Small intestine (tissue), 7 donors: ENCODE data around the gene ABI1. TPM values are rescaled to one million over a fixed set of nuclear protein-coding genes. Genes with fewer than 3 reads are reported as not detected.

Experiments used
- DNase-seq, 2 donors: peaks; one replicate each; pipeline versions ENCODE4 v3.0.0 to v3.0.0-alpha.2; 2013
- FAIRE-seq: peaks from 2 replicates; lab custom pipeline; 2012; peaks lifted over from hg19 to GRCh38; lab: Jason Lieb, UNC
- H3K27ac ChIP-seq, 3 donors: one replicate each; pipeline ENCODE4 v1.5.1; 2013; ENCODE audit warnings: low read length in 2 of 3, mild to moderate bottlenecking in 2 of 3, control low read depth in 1 of 3, inconsistent platforms in 1 of 3, low read depth in 1 of 3, moderate library complexity in 1 of 3
- H3K27me3 ChIP-seq, 3 donors: one replicate each; pipeline ENCODE4 v1.6.1; 2013; ENCODE audit warnings: low read length in 3 of 3, inconsistent platforms in 1 of 3; ENCODE audit not compliant: control insufficient read depth in 3 of 3, insufficient read depth in 3 of 3
- H3K36me3 ChIP-seq, 3 donors: one replicate each; pipeline ENCODE4 v1.6.1; 2013; ENCODE audit warnings: low read length in 3 of 3, inconsistent platforms in 1 of 3, low read depth in 1 of 3, mild to moderate bottlenecking in 1 of 3, moderate library complexity in 1 of 3; ENCODE audit not compliant: control insufficient read depth in 3 of 3, insufficient read depth in 2 of 3
- H3K4me1 ChIP-seq, 3 donors: one replicate each; pipeline ENCODE4 v1.6.1; 2013; ENCODE audit warnings: low read length in 2 of 3, inconsistent platforms in 1 of 3, low read depth in 1 of 3, mild to moderate bottlenecking in 1 of 3, moderate library complexity in 1 of 3; ENCODE audit not compliant: control insufficient read depth in 3 of 3, insufficient read depth in 2 of 3
- H3K4me3 ChIP-seq, 3 donors: one replicate each; pipeline ENCODE4 v1.5.1; 2013; ENCODE audit warnings: low read length in 3 of 3, control low read depth in 1 of 3, inconsistent platforms in 1 of 3, low read depth in 1 of 3, mild to moderate bottlenecking in 1 of 3, moderate library complexity in 1 of 3
- H3K9me3 ChIP-seq, 2 donors: one replicate each; pipeline ENCODE4 v1.6.1; 2013; ENCODE audit warnings: low read depth in 1 of 2, low read length in 1 of 2; ENCODE audit not compliant: control insufficient read depth in 2 of 2, insufficient read depth in 1 of 2
- WGBS, 3 donors: extraction: QIAGEN DNeasy Blood & Tissue Kit; methylation state at CpG; one replicate each; pipeline ENCODE4 v1.1.7; 2013; 5-methylcytosine and 5-hydroxymethylcytosine counted together
- polyA plus RNA-seq, 4 donors: library from polyadenylated mRNA; stranded (reverse) in 3 of 4; unstranded in 1 of 4; fragments of 200-250 nt in 3 of 4; fragments of 120-200 nt in 1 of 4; gene quantifications; one replicate each; pipeline versions ENCODE4 v1.2.1 to v1.2.3, GENCODE V29; 2013
- donor health status: healthy with polysubstance abuse.
- donor health status: control.
- donor health status: control.
- donor health status: Bipolar disorder and iron deficiency.
- donor health status: healthy.

The ABI1 gene
- polyA plus RNA-seq, 4 donors, result 25.5 to 53.0 (median 38.4) TPM

DNA sequence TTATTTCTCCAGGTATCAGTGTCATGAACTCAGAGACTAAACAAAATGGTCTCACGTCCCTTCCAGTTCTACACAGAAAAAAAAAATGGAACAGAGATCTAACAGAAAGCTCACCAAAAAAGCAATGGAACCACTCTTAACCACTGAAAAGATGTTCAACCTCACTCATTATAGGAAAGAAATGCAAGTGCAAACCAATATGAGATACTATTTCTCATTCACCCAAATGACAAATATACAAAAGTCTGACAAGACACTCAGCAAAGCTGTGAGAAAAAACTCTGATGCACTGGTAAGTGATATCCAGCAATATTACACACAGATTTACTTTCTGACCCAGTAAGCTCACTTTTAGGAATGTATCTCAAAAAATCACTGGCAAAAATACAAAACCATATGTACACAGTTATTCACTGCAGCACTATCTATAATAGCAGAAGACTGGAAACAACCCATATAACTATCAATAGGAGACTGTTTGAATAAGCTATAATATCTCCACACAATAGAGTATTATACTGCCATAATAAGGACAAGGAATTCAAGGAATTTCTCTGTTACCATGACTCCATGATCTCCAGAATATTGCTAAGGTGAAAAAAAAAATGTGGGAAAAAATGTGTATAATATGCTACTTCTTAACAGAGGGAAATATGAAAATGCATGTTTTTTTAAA lies 36.6 kb downstream of the ABI1 start:
- Histone ChIP-seq H3K36me3 (peaks cover 0 to 6% (median 2%) of the 10 kb centered on the region in 3 donors), H3K4me1 (no peaks in the 10 kb centered on the region), H3K27me3 (no peaks in the 10 kb centered on the region), H3K9me3 (peaks cover 0 to 5% of the 10 kb centered on the region in 2 donors), H3K27ac (no peak overlapping the region), H3K4me3 (no peak overlapping the region)
- FAIRE-seq (no peak), DNase-seq (no peak)
- 88 to 100% (median 100%) methylated on average over 1 of the region's 1 CpG for WGBS, 3 donors

DNA sequence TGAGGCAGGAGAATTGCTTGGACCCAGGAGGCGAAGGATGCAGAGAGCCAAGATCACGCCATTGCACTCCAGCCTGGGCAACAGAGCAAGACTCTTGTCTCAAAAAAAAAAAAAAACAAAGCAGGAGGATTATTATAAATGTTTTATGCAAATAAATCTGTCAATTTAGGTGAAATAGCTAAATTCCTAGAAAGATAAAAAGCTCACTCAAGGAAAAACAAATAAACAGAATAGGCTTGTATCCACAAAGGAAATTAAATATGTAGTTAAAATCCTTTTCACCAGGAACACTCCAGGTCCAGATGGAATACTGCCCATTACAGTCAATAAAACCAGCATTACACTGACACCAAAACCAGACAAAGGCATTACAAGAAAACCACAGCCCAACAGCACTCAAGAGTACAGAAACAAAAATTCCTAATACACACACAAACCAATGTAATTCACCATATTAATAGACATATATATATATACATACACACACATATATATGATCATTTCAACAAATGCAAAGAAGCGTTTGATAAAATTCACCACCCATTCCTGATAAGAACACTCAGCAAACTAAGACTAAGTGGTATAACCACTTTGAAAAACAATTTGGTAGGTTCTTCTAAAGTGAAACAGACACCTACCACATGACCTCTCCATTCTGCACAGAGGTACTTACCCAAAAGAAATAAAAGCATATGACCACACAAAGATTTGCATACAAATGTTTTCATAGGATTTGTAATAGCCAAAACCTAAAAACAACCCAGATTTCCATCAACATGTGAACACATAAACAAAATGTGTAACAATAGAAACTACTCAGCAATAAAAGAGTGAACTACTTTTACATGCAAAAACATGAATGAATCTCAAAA lies 38.8 kb downstream of the ABI1 start:
- Histone ChIP-seq H3K27ac (no peak overlapping the region), H3K27me3 (no peaks in the 10 kb centered on the region), H3K9me3 (peaks cover 0 to 5% of the 10 kb centered on the region in 2 donors), H3K4me3 (no peak overlapping the region), H3K4me1 (no peaks in the 10 kb centered on the region), H3K36me3 (peaks cover 0 to 8% (median 2%) of the 10 kb centered on the region in 3 donors)
- DNase-seq (no peak), FAIRE-seq (no peak)
- 96% methylated on average over 3 of the region's 3 CpGs for WGBS, 3 donors

- Histone ChIP-seq H3K27me3 (no peaks in the 10 kb centered on the region), H3K36me3 (peaks cover 0 to 4% (median 0%) of the 10 kb centered on the region in 3 donors), H3K4me3 (no peak overlapping the region), H3K4me1 (no peaks in the 10 kb centered on the region), H3K9me3 (no peaks in the 10 kb centered on the region), H3K27ac (no peak overlapping the region)
- WGBS, 3 donors, result 98 to 100% (median 98%) methylated on average over 2 of the region's 2 CpGs
- DNase-seq (no peak), FAIRE-seq (no peak)
Observed at GRCh38 chr10:26815500-26815899, 45.3 kb downstream of the ABI1 start.

DNA sequence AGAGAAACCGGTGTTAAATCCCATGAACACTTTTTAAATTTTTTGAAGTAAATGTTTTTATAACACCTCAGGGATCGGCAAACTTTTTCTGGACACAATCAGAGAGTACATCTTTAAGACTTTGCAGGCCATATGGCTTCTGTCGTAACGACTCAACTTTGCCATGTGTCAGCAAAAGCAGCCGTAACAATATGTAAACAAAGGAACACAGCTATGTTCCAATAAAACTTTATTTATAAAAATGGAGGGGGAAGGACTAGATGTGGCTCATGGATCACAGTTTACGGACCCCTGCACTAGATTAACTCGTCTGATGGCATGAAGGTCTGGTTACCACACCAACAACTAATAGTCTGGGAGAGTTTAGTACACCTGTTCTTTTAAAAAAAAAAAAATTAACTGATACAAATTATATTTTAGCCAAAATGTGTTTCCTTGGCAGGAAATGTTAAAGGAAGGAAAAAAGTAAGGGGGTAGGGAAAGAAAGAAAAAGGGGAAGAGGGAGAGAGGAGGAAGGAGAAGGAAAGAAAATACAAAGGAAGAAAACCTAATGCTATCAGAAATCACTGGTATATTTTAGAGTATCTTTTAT lies 50.2 kb downstream of the ABI1 start:
- H3K27ac ChIP-seq, result no peak overlapping the region
- no peak overlapping the region for H3K4me3 ChIP-seq
- H3K9me3 ChIP-seq, result no peaks in the 10 kb centered on the region
- FAIRE-seq (no peak), DNase-seq (no peak)
- no peaks in the 10 kb centered on the region for H3K27me3 ChIP-seq
- H3K4me1 ChIP-seq, result peaks cover 3 to 11% (median 5%) of the 10 kb centered on the region in 3 donors
- no peaks in the 10 kb centered on the region for H3K36me3 ChIP-seq
- WGBS, 3 donors, result 83 to 92% (median 85%) methylated on average over 7 of the region's 7 CpGs

DNA sequence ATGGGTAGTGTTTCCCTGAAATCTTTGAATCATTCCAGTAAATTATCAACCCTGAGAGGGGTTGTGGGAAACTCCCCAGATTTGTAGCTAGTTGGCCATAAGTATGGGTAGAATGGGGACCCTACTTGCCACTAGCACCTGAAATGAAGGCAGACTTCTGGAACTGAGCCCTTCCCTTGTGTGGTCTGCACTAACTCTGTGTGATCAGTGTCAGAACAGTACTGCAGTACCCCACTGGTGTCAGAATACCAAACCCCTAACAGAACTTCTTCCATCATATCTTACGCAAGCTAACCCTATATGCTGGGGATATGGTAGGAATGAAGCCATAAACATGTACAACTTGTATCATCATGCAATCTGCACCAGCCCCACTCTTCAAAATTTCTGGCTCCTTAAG lies 50.8 kb downstream of the ABI1 start:
- H3K4me3 ChIP-seq, result no peak overlapping the region
- no peaks in the 10 kb centered on the region for H3K36me3 ChIP-seq
- peaks cover 3 to 16% (median 6%) of the 10 kb centered on the region in 3 donors for H3K4me1 ChIP-seq
- DNase-seq (no peak), FAIRE-seq (no peak)
- H3K9me3 ChIP-seq, result no peaks in the 10 kb centered on the region
- WGBS, 3 donors, result 95 to 100% (median 100%) methylated on average over 1 of the region's 1 CpG
- no peaks in the 10 kb centered on the region for H3K27me3 ChIP-seq
- H3K27ac ChIP-seq, result no peak overlapping the region

DNA sequence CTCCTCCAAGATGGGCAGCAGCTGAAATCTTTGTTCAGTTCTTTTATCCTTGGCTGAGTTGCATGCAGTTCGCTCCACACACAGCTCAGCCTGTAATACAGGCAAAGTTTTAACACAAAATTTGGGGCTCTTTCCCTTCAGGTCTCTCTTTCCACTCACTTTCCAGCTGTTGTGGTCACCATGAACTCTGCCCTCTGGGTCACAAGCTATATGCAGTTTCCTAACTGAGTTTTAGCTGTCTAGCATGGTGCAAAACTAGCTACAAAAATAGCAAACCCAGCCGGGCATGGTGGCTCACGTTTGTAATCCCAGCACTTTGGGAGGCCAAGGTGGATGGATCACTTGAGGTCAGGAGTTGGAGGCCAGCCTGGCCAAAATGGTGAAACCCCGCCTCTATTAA lies 53.2 kb downstream of the ABI1 start:
- H3K36me3 ChIP-seq, result no peaks in the 10 kb centered on the region
- H3K9me3 ChIP-seq, result no peaks in the 10 kb centered on the region
- no peak overlapping the region for H3K4me3 ChIP-seq
- peaks cover 5 to 24% (median 6%) of the 10 kb centered on the region in 3 donors for H3K4me1 ChIP-seq
- DNase-seq, result no peak
- no peaks in the 10 kb centered on the region for H3K27me3 ChIP-seq
- FAIRE-seq, result no peak
- 83 to 88% (median 86%) methylated on average over 4 of the region's 4 CpGs for WGBS, 3 donors
- no peak overlapping the region for H3K27ac ChIP-seq

GRCh38 chr10:26806557-26806956 lies 54.2 kb downstream of the ABI1 start:
- Histone ChIP-seq H3K4me3 (no peak overlapping the region), H3K27me3 (no peaks in the 10 kb centered on the region), H3K36me3 (no peaks in the 10 kb centered on the region), H3K9me3 (no peaks in the 10 kb centered on the region), H3K4me1 (peaks cover 5 to 28% (median 6%) of the 10 kb centered on the region in 3 donors), H3K27ac (no peak overlapping the region)
- FAIRE-seq (no peak), DNase-seq (no peak)
- 65 to 93% (median 74%) methylated on average over 1 of the region's 1 CpG for WGBS, 3 donors

DNA sequence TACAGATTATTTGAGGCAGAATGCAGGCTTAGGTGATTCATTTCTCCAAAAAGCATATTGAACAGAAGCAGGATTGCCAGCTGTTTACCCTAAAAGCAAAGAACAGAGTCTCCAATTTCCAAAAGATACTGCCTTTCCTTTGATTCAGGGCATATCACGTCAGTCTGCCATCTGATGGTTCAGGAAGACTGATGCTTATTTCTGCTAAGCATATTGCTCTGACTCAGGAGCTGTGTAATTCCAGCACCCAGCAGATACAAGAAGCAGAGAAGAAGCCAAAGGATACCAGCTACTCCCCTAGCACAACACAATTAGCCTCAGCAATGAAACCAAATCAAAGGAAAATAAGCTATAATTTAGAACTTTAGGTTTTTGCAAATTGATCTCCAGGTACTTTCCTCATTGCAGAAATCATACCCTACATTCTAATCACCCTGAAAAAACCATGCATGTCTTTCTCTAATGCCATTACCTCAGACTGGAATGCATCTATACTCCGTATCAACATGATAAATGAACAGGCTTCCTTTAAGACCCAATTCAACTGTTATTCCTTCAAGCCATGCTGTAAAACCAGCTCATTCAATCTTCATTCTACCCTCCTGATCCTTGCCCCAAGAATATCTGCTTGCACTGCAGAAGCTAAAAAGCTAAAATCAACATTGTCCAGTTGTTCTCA lies 55.1 kb downstream of the ABI1 start:
- Histone ChIP-seq H3K4me1 (peaks cover 5 to 28% (median 6%) of the 10 kb centered on the region in 3 donors), H3K27me3 (no peaks in the 10 kb centered on the region), H3K27ac (no peak overlapping the region), H3K4me3 (no peak overlapping the region), H3K36me3 (no peaks in the 10 kb centered on the region), H3K9me3 (no peaks in the 10 kb centered on the region)
- FAIRE-seq, result no peak
- DNase-seq, result no peak
- WGBS, 3 donors, result 45 to 59% (median 51%) methylated on average over 2 of the region's 2 CpGs
